GM21360 (cell line): ENCODE results near the gene TDRD10.
"Not testable (repeated sequence)": the region's sequence is repeated elsewhere in the genome, so short reads cannot be mapped to it uniquely, and the experiment has no call there.

ENCODE experiments used
- ATAC-seq: cut with Tn5 transposase; IDR thresholded peaks from one replicate; pipeline ENCODE4 v1.9.1; 2021; ENCODE audit warnings: mild to moderate bottlenecking, moderate library complexity; ENCODE audit not compliant: unreplicated experiment

The TDRD10 gene

GRCh38 chr1:154479764-154480421, 22.1 kb upstream of the TDRD10 start:
- peak; percentile 55 for ATAC-seq

- ATAC-seq = no peak
These were observed 21.0 kb upstream of the TDRD10 start for GRCh38 chr1:154481053-154481452.

GRCh38 chr1:154483941-154484803, 17.8 kb upstream of the TDRD10 start:
- ATAC-seq = no peak

- no peak for ATAC-seq
These were observed 16.9 kb upstream of the TDRD10 start for GRCh38 chr1:154485106-154485505.

GRCh38 chr1:154485910-154486496, 16.0 kb upstream of the TDRD10 start:
- no peak for ATAC-seq

GRCh38 chr1:154486756-154487155, 15.3 kb upstream of the TDRD10 start:
- not testable (repeated sequence) for ATAC-seq

GRCh38 chr1:154488922-154489321, 13.1 kb upstream of the TDRD10 start:
- ATAC-seq = no peak

- ATAC-seq = no peak
These were observed 12.2 kb upstream of the TDRD10 start for GRCh38 chr1:154489695-154490274.

GRCh38 chr1:154490317-154490716, 11.7 kb upstream of the TDRD10 start:
- ATAC-seq = no peak

GRCh38 chr1:154492115-154492514, 9.9 kb upstream of the TDRD10 start:
- no peak for ATAC-seq

- no peak for ATAC-seq
These were observed 8.7 kb upstream of the TDRD10 start for GRCh38 chr1:154493276-154493675.

- ATAC-seq = no peak
These were observed 6.3 kb upstream of the TDRD10 start for GRCh38 chr1:154495496-154496273.

- no peak for ATAC-seq
These were observed 5.6 kb upstream of the TDRD10 start for GRCh38 chr1:154496383-154496782.

GRCh38 chr1:154497026-154497806, 4.8 kb upstream of the TDRD10 start:
- ATAC-seq = no peak

GRCh38 chr1:154499446-154499845, 2.6 kb upstream of the TDRD10 start:
- ATAC-seq = no peak

GRCh38 chr1:154500533-154500932, 1.5 kb upstream of the TDRD10 start:
- no peak for ATAC-seq

- no peak for ATAC-seq
These were observed 475 bp upstream of the TDRD10 start for GRCh38 chr1:154501423-154502065.

- ATAC-seq = no peak
These were observed 711 bp downstream of the TDRD10 start for GRCh38 chr1:154502744-154503115.

- no peak for ATAC-seq
These were observed 1.9 kb downstream of the TDRD10 start for GRCh38 chr1:154503898-154504297.

- ATAC-seq = no peak
These were observed 10.7 kb downstream of the TDRD10 start for GRCh38 chr1:154512760-154513159.
